HG03139 (cell line): Measurements from ENCODE around the gene RNF151.
A peak's percentile ranks its signal among the peaks of the same experiment; 100 is the strongest.

Source experiments
- ATAC-seq: cut with Tn5 transposase; IDR thresholded peaks from one replicate; pipeline ENCODE4 v1.9.1; 2021; ENCODE audit not compliant: unreplicated experiment

Gene RNF151

DNA sequence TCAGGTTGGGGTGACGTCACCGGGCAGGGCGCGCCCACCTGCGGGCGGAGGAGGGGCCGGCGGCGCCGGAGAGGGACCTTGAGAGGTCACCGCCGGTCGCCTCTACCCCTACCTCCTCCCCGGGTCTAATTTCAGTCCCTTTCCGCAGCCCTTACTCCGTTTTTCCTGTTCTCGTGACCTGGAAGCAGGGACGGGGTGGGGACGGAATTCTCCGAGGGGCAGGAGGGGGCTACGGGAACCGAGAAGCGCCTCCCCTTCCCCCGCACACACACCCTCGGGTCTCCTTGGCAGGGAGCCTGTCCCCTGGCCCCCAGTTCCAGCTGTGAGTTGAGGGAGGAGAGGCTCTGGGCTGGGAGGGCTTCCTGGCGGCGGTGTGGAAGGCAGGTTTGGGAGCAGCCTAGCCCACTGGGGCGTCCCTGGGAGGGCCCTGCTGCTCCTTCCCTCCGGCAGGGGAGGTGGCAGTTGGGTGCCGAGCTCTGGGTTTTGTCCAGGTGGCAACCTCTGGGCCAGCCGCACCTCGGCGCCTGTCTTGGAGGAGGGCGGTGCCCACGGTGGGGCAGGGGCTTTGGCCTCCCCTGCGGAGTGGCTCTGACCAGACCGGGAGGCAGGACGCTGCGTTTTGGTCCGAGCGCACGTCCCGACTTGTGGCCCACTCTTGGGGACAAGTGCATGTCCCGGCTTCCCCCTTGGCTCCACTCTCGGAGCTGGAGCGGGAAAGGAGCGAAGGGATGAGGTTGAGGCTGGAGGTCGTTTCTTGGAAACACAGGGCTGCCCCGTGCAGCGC is 23.9 kb downstream of the RNF151 start:
- peak; percentile 8 for ATAC-seq

GRCh38 chr16:1991135-1991551 is 24.5 kb downstream of the RNF151 start:
- ATAC-seq = peak; percentile 38

DNA sequence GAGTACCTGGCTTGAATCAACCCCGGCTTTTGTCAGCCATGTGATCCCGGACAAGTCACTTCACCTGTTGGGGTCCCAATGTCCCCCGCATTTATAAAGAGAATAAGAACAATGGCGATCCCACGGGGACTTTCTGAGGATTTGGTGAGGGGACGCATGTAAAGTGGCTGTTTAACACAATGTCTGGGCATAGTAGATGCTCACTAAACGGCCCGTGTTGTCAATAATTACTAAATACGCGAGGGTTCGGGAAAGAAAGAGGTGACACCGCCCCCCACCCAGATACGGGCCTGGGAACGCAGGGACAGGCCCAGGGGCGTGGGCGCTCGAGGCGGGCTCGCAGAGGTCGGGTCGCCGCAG is 24.9 kb downstream of the RNF151 start:
- no peak for ATAC-seq

DNA sequence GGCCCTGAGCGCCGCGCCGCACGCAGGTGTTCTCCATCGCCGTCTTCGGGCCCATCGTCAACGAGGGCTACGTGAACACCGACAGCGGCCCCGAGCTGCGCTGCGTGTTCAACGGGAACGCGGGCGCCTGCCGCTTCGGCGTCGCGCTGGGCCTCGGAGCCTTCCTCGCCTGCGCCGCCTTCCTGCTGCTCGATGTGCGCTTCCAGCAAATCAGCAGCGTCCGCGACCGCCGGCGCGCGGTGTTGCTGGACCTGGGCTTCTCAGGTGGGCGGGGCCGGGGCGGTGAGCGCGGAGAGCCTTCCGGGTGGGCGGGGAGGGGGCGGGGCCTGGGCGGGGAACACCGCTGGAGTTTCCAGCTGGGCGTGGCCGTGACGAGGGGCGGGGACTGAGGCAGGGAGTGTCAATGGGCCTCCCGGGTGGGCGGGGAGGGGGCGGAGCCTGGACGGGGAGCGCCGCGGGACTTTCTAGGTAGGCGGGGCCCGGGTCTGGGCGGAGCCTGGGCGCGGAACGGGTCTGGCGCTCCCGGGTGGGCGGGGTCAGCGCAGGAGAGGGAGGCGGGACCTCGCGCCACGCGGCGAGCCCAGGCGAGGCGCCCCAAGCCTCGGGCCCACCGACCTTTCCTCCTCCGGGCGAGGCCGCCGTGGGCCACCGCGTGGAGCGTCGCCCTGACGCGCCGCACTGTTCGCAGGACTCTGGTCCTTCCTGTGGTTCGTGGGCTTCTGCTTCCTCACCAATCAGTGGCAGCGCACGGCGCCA is 25.5 kb downstream of the RNF151 start:
- ATAC-seq = peak; percentile 42

GRCh38 chr16:1992704-1993317 is 26.2 kb downstream of the RNF151 start:
- no peak for ATAC-seq

- no peak for ATAC-seq
Measured at GRCh38 chr16:1993731-1994131, 27.1 kb downstream of the RNF151 start.

GRCh38 chr16:1997494-1998359 is 31.1 kb downstream of the RNF151 start:
- ATAC-seq = no peak

GRCh38 chr16:1998360-1998835 is 31.7 kb downstream of the RNF151 start:
- ATAC-seq = no peak

DNA sequence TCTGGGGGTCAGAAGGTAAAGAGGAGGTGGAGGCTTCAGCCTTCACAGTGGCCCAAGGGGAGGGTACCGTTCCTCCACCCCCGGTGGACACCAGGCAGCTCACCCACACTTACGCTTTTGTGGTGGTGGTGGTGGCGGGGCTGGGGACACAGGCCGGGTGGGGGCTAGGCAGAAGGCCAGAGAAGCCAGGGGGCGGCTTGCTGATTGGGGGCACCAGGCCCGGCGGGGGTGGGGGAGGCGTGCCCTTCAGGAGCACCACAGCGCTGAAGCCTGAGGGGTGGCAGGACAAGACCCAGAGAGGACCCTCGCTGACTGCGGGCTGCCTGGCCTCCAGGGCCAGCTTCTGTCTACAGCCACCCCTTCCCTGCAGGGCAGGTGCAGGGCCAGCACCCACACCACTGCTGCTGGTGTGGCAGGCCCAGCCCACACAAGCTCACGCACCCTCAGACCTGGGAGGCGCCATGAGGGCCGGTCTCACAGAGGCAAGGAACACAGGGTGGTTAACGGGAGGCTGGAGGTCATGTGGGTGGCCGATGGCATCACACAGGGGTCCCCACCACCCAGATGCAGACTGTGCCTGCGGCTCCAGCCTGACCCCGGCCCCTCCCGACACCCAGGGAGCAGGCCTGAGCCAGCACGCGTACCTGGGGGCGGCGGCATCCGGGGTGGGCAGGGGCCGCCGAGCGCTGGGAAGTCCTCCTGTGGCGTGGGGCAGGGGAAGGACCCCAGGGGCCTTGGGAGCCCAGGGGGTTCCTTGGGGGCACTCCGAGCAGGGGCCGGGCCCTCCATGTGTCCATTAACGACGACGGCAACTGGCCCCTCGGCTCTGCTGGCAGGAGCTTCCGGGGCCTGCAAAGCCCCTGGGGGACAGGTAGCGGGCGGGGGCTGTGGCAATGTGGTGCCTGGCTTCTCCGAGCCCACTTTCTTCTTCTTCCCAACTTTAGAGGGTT is 32.5 kb downstream of the RNF151 start:
- no peak for ATAC-seq

DNA sequence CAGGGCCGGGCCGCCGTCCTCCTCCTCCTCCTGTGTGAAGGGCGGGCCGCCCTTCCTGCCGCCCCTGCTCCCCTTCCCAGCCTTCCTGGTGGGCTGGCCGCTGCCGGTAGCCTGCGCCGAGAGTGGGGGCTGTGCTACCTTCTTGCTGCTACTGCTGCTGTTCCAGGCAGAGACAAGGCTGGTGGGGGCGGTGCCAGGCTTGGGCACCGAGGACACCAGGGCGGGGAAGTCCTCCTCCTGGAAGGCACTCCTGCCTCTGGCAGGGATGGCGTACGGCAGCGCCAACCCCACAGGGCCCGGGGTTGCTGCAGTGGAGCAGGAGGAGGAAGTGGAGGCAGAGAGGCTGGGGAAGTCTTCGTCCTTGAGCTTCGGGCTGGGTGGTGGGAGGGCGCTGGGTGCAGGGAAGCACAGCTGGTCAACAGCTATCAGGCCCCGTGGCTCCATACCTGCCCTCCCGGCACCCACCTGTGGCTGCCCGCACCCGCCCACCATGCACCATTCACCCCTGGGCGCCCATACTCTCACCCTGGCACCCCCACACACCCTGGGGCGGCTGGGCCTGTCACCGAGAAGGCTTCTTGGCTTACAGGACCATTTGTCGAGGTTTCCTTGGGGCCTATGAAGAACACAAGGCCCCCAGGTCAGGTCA is 33.3 kb downstream of the RNF151 start:
- no peak for ATAC-seq

DNA sequence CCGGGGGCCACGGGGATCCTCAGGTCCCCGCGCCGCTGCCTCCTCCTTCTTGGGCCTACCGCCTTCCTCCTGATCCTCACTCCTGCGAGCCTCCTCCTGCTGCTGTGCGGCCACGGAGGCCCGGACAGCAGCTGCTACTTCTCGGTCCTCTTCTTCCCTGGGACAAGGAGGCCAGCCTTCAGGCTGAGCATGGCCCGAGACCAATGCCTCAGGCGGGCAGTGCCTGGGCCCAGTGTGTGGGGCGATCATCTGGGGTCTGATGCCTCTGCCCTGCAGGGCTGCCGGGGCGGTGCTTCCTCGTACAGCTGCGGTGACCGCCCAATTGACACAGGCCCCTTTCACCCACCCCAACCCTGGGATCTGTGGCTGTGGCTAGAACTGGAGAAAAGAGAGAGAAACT is 34.4 kb downstream of the RNF151 start:
- ATAC-seq = no peak

- no peak for ATAC-seq
Measured at GRCh38 chr16:2001456-2002355, 35.0 kb downstream of the RNF151 start.

- ATAC-seq = no peak
Measured at GRCh38 chr16:2002406-2003230, 36.0 kb downstream of the RNF151 start.

GRCh38 chr16:2003231-2003826 is 36.7 kb downstream of the RNF151 start:
- ATAC-seq = no peak

- ATAC-seq = no peak
Measured at GRCh38 chr16:2003827-2004641, 37.4 kb downstream of the RNF151 start.
